KMS-11 (cell line): ENCODE results near the gene PUSL1.

Experiments
- H2AFZ ChIP-seq: fragments of 200-600 bp; sonication (generic); 2 replicates; pipeline ENCODE4 v1.6.1; 2016; ENCODE audit warnings: antibody characterized with exemption, mixed run types, low read depth
- H3K27ac ChIP-seq: fragments of 200-600 bp; sonication (generic); 2 replicates; pipeline ENCODE4 v1.6.1; 2016; ENCODE audit warnings: mild to moderate bottlenecking, mixed run types
- H3K27me3 ChIP-seq: fragments of 200-600 bp; sonication (generic); 2 replicates; pipeline ENCODE4 v1.6.1; 2017; ENCODE audit warnings: mild to moderate bottlenecking, low read depth, mixed run types, moderate library complexity; ENCODE audit not compliant: insufficient read depth
- H3K36me3 ChIP-seq: fragments of 200-600 bp; sonication (generic); 2 replicates; pipeline ENCODE4 v1.6.1; 2017; ENCODE audit warnings: mild to moderate bottlenecking, mixed run types; ENCODE audit not compliant: insufficient read depth
- H3K4me1 ChIP-seq: fragments of 200-600 bp; sonication (generic); 2 replicates; pipeline ENCODE4 v1.6.1; 2016; ENCODE audit warnings: mild to moderate bottlenecking, low read depth, mixed run types; ENCODE audit not compliant: poor library complexity, severe bottlenecking
- H3K4me2 ChIP-seq: fragments of 200-600 bp; sonication (generic); 2 replicates; pipeline ENCODE4 v1.7.0; 2016; ENCODE audit warnings: mild to moderate bottlenecking, mixed run types
- H3K4me3 ChIP-seq: fragments of 200-600 bp; sonication (generic); IDR thresholded peaks from 2 replicates; pipeline ENCODE4 v1.6.1; 2017; ENCODE audit warnings: low read depth, low read length, mixed read lengths; ENCODE audit not compliant: insufficient read depth
- H3K79me2 ChIP-seq: fragments of 200-600 bp; sonication (generic); 2 replicates; pipeline ENCODE4 v1.6.1; 2016; ENCODE audit warnings: low read depth, mixed run types; ENCODE audit not compliant: insufficient read depth
- H3K9ac ChIP-seq: fragments of 200-600 bp; sonication (generic); 2 replicates; pipeline ENCODE4 v1.6.1; 2016; ENCODE audit warnings: mild to moderate bottlenecking, mixed run types
- H4K20me1 ChIP-seq: fragments of 200-600 bp; sonication (generic); 2 replicates; pipeline ENCODE4 v1.6.1; 2016; ENCODE audit warnings: mild to moderate bottlenecking, mixed run types; ENCODE audit not compliant: insufficient read depth
- CTCF ChIP-seq: fragments of 200-600 bp; sonication (generic); conservative IDR thresholded peaks from 2 replicates; pipeline ENCODE4 v1.6.1; 2017; ENCODE audit warnings: low read depth, mild to moderate bottlenecking, antibody characterized with exemption, low read length, moderate library complexity, mixed read lengths

The PUSL1 gene

GRCh38 chr1:1260843-1261560 lies 47.4 kb upstream of the PUSL1 start:
- no peak overlapping the region for H3K4me3 ChIP-seq
- no peak overlapping the region for H3K4me2 ChIP-seq
- TF ChIP-seq CTCF, result no peak
- H4K20me1 ChIP-seq, result no peaks in the 10 kb centered on the region
- H3K9ac ChIP-seq, result no peak overlapping the region
- H3K27me3 ChIP-seq, result no peaks in the 10 kb centered on the region
- H3K4me1 ChIP-seq, result no peaks in the 10 kb centered on the region
- no peak overlapping the region for H2AFZ ChIP-seq
- no peaks in the 10 kb centered on the region; the same call in 1 of the 2 replicates for H3K79me2 ChIP-seq
- H3K27ac ChIP-seq, result no peak overlapping the region
- peaks cover 7% of the 10 kb centered on the region; the same call in 1 of the 2 replicates for H3K36me3 ChIP-seq

- H3K9ac ChIP-seq, result no peak overlapping the region
- H3K79me2 ChIP-seq, result peaks cover 3% of the 10 kb centered on the region; the same call in 1 of the 2 replicates
- peaks cover 11% of the 10 kb centered on the region; the same call in 1 of the 2 replicates for H3K36me3 ChIP-seq
- H3K27me3 ChIP-seq, result no peaks in the 10 kb centered on the region
- no peak overlapping the region for H3K27ac ChIP-seq
- no peaks in the 10 kb centered on the region for H4K20me1 ChIP-seq
- H3K4me3 ChIP-seq, result no peak overlapping the region
- TF ChIP-seq CTCF, result no peak
- H2AFZ ChIP-seq, result no peak overlapping the region
- H3K4me2 ChIP-seq, result no peak overlapping the region
- no peaks in the 10 kb centered on the region for H3K4me1 ChIP-seq
Observed at GRCh38 chr1:1262071-1262470, 46.3 kb upstream of the PUSL1 start.

GRCh38 chr1:1262758-1263157 lies 45.6 kb upstream of the PUSL1 start:
- H3K4me1 ChIP-seq, result no peaks in the 10 kb centered on the region
- TF ChIP-seq CTCF, result no peak
- H3K4me3 ChIP-seq, result no peak overlapping the region
- peaks cover 11% of the 10 kb centered on the region; the same call in 1 of the 2 replicates for H3K36me3 ChIP-seq
- no peak overlapping the region for H3K4me2 ChIP-seq
- H3K27ac ChIP-seq, result no peak overlapping the region
- H2AFZ ChIP-seq, result no peak overlapping the region
- H3K79me2 ChIP-seq, result peaks cover 10% of the 10 kb centered on the region; the same call in 1 of the 2 replicates
- H4K20me1 ChIP-seq, result no peaks in the 10 kb centered on the region
- H3K9ac ChIP-seq, result no peak overlapping the region
- H3K27me3 ChIP-seq, result no peaks in the 10 kb centered on the region

- H3K4me1 ChIP-seq, result no peaks in the 10 kb centered on the region
- H3K79me2 ChIP-seq, result peaks cover 21% of the 10 kb centered on the region; the same call in 1 of the 2 replicates
- no peak overlapping the region for H3K9ac ChIP-seq
- no peak overlapping the region for H3K4me2 ChIP-seq
- peaks cover 11% of the 10 kb centered on the region; the same call in 1 of the 2 replicates for H3K36me3 ChIP-seq
- H3K4me3 ChIP-seq, result no peak overlapping the region
- no peak for TF ChIP-seq CTCF
- no peak overlapping the region for H2AFZ ChIP-seq
- H4K20me1 ChIP-seq, result no peaks in the 10 kb centered on the region
- no peaks in the 10 kb centered on the region for H3K27me3 ChIP-seq
- no peak overlapping the region for H3K27ac ChIP-seq
Observed at GRCh38 chr1:1264026-1264425, 44.4 kb upstream of the PUSL1 start.
